ENCODE results near the gene BCAS3.

BCAS3 gene

DNA sequence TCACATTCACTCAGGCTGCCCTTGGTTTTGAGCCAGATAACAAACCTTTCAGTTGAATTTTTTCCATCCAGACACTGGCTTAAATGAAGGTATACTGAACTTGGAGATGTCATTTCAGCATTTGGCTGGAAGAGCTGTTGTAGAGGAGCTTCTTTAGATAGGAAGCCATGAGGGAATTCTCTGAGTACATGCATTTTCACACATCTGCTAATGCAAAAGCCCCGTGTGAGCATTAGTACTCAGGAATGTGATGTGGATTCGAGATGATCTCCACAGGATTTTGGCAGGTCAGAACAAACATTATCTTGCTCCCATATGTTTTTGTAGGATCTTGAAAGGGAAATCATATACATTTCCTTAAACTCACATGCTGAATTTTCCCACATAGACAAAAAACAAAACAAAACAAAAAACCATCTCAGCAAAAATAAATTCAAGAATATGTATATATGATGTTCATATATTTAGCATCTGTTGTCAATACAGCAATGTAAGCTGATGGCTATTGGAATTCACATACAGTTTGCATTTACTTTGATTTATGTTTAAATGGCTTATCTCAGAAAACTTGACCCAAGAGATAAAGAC is 444.8 kb downstream of the BCAS3 start:
- POLR2A ChIA-PET, result no interaction called here
- TF ChIP-seq, protein P1, sequence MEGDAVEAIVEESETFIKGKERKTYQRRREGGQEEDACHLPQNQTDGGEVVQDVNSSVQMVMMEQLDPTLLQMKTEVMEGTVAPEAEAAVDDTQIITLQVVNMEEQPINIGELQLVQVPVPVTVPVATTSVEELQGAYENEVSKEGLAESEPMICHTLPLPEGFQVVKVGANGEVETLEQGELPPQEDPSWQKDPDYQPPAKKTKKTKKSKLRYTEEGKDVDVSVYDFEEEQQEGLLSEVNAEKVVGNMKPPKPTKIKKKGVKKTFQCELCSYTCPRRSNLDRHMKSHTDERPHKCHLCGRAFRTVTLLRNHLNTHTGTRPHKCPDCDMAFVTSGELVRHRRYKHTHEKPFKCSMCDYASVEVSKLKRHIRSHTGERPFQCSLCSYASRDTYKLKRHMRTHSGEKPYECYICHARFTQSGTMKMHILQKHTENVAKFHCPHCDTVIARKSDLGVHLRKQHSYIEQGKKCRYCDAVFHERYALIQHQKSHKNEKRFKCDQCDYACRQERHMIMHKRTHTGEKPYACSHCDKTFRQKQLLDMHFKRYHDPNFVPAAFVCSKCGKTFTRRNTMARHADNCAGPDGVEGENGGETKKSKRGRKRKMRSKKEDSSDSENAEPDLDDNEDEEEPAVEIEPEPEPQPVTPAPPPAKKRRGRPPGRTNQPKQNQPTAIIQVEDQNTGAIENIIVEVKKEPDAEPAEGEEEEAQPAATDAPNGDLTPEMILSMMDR (IDR thresholded peaks at IDR 0.05; ENCODE audit: control extremely low read depth, extremely low read depth, low read depth, missing control alignments), result no peak
- CTCF ChIA-PET, result no interaction called here
- DNase-seq (ENCODE audit: extremely low spot score), result no peak

- CTCF ChIA-PET, result no interaction called here
- no peak for DNase-seq (ENCODE audit: extremely low spot score)
- TF ChIP-seq, protein P1 (IDR thresholded peaks at IDR 0.05; ENCODE audit: control extremely low read depth, extremely low read depth, low read depth, missing control alignments), result no peak
- POLR2A ChIA-PET, result no interaction called here
These were observed 446.9 kb downstream of the BCAS3 start for GRCh38 chr17:61124562-61124961.

- TF ChIP-seq, protein P1 (IDR thresholded peaks at IDR 0.05; ENCODE audit: control extremely low read depth, extremely low read depth, low read depth, missing control alignments), result no peak
- CTCF ChIA-PET, result no interaction called here
These were observed 449.0 kb downstream of the BCAS3 start for GRCh38 chr17:61126473-61127249.

DNA sequence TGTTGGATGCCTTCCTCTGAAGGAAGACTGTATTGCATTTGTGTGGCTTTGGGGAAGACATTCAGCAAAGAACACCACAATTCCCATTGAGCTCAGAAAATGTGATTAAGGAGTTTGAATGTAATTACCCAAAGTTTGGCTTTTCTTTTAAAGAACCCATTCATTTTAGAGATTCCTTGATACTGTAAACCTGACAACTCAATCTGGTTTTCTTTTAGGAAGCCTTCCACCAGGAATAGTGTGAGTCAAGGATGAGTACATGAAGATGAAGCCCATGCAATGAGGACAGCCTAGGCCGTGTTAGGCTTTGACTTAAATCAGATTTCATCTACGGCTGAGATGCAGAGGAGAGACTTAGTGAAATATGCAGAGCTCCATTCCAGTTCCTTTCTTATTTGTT is 450.3 kb downstream of the BCAS3 start:
- POLR2A ChIA-PET, result no interaction called here
- TF ChIP-seq, protein P1 (IDR thresholded peaks at IDR 0.05; ENCODE audit: control extremely low read depth, extremely low read depth, low read depth, missing control alignments), result no peak
- DNase-seq (ENCODE audit: extremely low spot score), result no peak
- CTCF ChIA-PET, result no interaction called here

More at GRCh38 chr17:61126473-61127249, 449.0 kb downstream of the BCAS3 start:
- DNase-seq (ENCODE audit: extremely low spot score), result no peak
- POLR2A ChIA-PET, result no interaction called here

DNA sequence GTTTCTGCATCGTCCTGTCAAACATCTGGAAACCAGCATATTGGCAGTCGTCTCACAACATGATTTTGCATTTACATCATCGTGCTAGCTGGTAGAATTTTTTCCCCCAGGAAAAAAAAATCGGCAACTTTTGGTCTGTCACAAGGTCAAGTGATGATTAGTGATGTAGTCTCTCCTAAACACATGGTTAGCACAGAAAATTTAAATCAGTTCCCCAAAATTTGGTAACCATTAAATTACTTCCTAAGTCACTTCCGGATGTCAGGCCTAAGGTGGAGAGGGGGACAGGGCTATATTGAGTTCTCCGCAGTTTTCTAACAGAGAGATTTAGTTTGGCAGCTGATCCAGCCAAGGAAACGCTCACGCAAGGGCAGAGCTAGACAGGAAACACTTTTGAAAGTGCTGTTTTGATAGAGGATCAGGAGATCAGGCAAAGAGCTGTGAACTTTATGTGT is 451.0 kb downstream of the BCAS3 start:
- DNase-seq (ENCODE audit: extremely low spot score), result no peak
- POLR2A ChIA-PET, result no interaction called here
- CTCF ChIA-PET, result interaction anchor here (1.4 kb wide), 1 partner anchor 18 kb away, joined by 3 read pairs; no protein-coding TSS in a partner anchor
- TF ChIP-seq, protein P1 (IDR thresholded peaks at IDR 0.05; ENCODE audit: control extremely low read depth, extremely low read depth, low read depth, missing control alignments), result no peak

- TF ChIP-seq, protein P1 (IDR thresholded peaks at IDR 0.05; ENCODE audit: control extremely low read depth, extremely low read depth, low read depth, missing control alignments), result no peak
- DNase-seq (ENCODE audit: extremely low spot score), result no peak
- POLR2A ChIA-PET, result no interaction called here
- CTCF ChIA-PET, result interaction anchor here (0.8 to 1.4 kb wide), 2 partner anchors 12 to 17 kb away, joined by 3 read pairs; no protein-coding TSS in a partner anchor
These were observed 451.9 kb downstream of the BCAS3 start for GRCh38 chr17:61129267-61130254.
